Breast epithelium (tissue), 3 donors: ENCODE data around the gene RNF223.

ENCODE experiments used
- POLR2A ChIP-seq: fragments of 450-650 bp; IDR thresholded peaks from one replicate; pipeline ENCODE4 v1.6.1; 2016; ENCODE audit warnings: antibody characterized with exemption, mild to moderate bottlenecking, moderate library complexity
- TF ChIP-seq, protein P1 (sequence below), 3 donors: fragments of 450-650 bp; IDR thresholded peaks; one replicate each; pipeline ENCODE4 v1.5.1; 2016 to 2017; ENCODE audit warnings: antibody characterized with exemption in 3 of 3, mild to moderate bottlenecking in 3 of 3, moderate library complexity in 3 of 3

DNA sequence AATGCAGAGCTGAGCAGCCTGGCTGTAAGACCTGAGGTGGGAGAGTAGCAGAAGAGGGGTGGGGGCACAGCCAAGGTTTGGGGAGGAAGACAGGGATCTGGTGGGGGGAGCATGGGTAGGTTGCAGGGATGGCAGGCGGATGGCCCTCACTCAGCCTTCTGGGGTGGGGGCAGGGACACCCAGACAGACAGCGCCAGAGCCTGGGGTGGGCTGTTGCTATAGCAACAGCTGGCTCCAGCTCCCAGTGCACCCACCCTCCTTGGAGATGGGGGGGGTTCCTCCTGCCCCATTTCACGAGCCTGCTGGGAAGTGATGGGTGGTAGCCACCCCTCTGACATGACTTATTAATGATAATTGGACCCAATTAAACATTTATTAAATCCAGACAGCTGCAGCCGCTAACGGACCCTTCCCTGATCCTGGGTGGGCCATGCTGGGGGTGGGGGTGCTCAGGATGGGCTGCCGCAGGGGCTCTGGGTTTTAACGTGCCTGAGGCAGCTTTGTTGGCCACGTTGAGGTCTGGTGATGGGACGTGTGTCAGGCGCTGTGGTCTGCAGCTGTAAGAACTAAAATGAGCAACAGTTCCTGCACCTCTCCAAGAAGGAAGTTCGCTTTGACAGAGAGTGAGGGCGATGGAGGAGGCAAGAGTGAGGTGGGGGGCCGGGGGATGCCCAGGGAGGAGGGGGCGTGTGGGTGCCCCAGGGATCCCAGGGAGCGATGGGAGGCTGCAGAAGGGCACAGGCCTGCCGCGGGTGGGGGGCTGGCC, 34.8 kb downstream of the RNF223 start:
- TF ChIP-seq, protein P1, sequence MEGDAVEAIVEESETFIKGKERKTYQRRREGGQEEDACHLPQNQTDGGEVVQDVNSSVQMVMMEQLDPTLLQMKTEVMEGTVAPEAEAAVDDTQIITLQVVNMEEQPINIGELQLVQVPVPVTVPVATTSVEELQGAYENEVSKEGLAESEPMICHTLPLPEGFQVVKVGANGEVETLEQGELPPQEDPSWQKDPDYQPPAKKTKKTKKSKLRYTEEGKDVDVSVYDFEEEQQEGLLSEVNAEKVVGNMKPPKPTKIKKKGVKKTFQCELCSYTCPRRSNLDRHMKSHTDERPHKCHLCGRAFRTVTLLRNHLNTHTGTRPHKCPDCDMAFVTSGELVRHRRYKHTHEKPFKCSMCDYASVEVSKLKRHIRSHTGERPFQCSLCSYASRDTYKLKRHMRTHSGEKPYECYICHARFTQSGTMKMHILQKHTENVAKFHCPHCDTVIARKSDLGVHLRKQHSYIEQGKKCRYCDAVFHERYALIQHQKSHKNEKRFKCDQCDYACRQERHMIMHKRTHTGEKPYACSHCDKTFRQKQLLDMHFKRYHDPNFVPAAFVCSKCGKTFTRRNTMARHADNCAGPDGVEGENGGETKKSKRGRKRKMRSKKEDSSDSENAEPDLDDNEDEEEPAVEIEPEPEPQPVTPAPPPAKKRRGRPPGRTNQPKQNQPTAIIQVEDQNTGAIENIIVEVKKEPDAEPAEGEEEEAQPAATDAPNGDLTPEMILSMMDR (IDR thresholded peaks at IDR 0.05) = no peak
- TF ChIP-seq POLR2A = no peak
